ENCODE data around the gene IGFL4.

IGFL4 gene

DNA sequence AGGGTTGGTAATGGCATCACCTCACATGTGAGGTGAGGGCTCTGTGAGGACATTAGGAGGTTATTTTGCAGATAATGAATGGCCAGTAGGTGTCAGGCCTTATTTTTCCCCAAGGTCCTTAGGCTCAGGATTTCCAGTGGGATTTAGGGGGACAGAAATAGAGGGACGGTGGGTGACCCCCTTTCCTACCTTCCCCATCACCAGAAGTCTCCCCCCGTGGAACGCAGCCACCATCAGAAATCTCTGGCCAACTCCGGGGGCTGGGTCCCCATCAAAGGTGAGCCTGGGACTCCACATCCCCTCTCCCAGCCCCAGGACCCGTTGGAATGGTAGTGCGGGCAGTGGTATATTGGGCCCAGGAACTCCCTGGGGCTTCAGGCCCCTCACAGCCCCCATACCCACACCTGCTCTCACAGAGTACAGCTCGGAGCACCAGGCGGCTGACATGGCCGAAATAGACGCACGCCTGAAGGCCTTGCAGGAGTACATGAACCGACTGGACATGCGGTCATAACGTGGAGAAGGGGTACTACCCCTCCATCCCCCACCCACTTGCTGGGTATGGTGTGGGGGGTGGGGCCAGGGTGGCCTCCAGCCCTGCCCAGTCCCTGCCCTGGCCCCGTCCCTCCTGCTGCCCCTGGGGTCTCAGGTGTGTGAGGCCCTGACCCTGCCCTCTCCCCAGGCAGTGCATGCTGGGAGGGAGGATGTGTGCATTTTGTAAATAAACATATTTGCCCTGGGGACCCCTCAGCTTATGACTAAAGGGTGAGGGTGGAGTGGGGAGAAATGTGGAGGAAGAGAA, 22.7 kb downstream of the IGFL4 start:
- H3K4me3 ChIP-seq (replicated peaks in 1 of 2; ENCODE audit: low read depth in 2 of 2, low read length in 2 of 2): no peak overlapping the region
- no peak for DNase-seq (ENCODE audit: low read depth in 2 of 2)
- TF ChIP-seq, protein P1, sequence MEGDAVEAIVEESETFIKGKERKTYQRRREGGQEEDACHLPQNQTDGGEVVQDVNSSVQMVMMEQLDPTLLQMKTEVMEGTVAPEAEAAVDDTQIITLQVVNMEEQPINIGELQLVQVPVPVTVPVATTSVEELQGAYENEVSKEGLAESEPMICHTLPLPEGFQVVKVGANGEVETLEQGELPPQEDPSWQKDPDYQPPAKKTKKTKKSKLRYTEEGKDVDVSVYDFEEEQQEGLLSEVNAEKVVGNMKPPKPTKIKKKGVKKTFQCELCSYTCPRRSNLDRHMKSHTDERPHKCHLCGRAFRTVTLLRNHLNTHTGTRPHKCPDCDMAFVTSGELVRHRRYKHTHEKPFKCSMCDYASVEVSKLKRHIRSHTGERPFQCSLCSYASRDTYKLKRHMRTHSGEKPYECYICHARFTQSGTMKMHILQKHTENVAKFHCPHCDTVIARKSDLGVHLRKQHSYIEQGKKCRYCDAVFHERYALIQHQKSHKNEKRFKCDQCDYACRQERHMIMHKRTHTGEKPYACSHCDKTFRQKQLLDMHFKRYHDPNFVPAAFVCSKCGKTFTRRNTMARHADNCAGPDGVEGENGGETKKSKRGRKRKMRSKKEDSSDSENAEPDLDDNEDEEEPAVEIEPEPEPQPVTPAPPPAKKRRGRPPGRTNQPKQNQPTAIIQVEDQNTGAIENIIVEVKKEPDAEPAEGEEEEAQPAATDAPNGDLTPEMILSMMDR (IDR thresholded peaks at IDR 0.05; ENCODE audit: low read depth, low read length): no peak

DNA sequence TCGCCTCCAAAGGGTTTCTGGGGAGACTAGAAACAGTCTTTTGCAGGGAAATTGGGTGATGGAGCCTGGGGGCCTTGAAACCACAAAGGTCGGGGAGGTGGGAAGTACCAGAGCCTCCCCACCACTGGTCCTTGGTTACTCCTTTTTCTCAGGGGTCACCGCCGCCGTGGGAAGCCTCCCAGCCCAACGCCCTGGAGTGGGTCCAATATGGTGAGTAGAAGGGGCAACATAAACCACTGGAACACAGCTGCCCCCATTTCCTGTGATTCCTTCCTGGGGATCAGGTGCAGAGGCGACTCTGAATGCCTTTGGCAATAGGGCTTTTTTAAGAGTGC, 23.7 kb downstream of the IGFL4 start:
- DNase-seq (ENCODE audit: low read depth in 2 of 2): no peak
- no peak overlapping the region for H3K4me3 ChIP-seq (replicated peaks in 1 of 2; ENCODE audit: low read depth in 2 of 2, low read length in 2 of 2)
- TF ChIP-seq, protein P1 (IDR thresholded peaks at IDR 0.05; ENCODE audit: low read depth, low read length): no peak

DNA sequence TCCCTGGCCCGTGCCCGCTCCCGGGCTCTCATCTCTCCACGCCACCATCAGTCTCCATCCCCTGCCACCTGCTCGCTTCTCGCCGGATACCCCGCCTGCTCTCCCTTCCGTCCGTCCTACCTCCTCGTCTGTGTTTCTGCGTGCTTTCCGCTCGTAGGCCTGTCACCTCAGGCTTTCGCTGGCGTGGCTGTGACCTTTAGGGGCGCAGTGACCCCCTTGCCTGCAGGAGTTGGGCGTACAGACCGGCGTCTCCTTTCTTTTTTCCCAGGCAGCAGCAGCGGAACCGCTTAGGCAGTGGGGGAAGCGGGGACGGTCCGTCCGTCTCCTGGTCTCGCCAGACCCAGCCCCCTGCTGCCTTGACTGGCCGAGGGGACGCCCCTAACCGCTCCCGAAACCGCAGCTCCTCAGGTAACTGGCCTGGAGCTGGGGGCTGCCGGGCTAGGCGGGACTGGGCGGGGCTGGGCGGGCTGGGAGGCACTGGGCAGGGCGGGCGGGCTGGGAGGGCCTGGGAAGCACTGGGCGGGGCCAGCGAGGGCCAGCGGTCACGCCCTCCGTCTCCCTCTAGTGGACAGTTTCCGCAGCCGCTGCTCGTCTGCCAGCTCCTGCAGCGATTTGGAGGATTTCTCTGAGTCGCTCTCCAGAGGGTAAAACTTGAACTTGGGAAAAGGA, 24.2 kb downstream of the IGFL4 start:
- H3K4me3 ChIP-seq (replicated peaks in 1 of 2; ENCODE audit: low read depth in 2 of 2, low read length in 2 of 2): peak overlapping the region; percentile 53 to 59
- peak; percentile 80 to 81 for DNase-seq (ENCODE audit: low read depth in 2 of 2)
- TF ChIP-seq, protein P1 (IDR thresholded peaks at IDR 0.05; ENCODE audit: low read depth, low read length): peak; percentile 82

DNA sequence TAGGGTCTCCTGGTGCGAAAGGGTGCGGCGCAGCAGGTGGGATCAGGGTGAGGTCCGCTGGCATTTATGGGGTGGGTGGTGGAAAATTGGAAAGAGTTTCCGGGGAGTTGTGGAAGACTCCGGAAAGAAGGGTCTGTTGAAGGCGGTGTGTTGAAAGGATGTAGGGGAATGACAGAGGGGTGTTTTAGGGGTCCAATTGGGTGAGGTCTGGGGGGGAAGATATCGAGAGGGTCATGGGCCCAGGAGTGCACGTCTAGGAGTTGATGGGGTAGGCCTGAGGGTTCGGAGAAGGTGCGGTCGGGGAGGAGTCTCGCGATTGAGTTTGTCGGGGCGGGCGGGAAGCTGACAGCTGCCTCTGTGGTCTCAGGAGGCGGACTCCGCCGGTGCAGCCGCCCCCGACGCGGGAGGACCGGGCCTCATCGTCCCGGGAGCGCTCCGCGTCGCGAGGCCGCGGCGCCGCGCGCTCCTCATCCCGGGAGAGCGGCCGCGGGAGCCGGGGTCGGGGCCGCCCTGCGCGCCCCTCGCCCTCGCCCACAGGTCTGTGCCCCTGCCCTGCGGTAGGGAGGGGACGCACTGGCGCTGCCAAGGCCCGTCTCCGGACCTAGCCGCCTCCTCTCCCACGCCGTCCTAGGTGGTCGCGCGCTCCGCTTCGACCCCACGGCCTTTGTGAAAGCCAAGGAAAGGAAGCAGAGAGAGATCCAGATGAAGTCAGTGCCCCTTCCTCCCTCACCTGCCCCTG, 24.9 kb downstream of the IGFL4 start:
- no peak for DNase-seq (ENCODE audit: low read depth in 2 of 2)
- TF ChIP-seq, protein P1 (IDR thresholded peaks at IDR 0.05; ENCODE audit: low read depth, low read length): no peak
- peak overlapping the region; percentile 53 to 59 for H3K4me3 ChIP-seq (replicated peaks in 1 of 2; ENCODE audit: low read depth in 2 of 2, low read length in 2 of 2)

DNA sequence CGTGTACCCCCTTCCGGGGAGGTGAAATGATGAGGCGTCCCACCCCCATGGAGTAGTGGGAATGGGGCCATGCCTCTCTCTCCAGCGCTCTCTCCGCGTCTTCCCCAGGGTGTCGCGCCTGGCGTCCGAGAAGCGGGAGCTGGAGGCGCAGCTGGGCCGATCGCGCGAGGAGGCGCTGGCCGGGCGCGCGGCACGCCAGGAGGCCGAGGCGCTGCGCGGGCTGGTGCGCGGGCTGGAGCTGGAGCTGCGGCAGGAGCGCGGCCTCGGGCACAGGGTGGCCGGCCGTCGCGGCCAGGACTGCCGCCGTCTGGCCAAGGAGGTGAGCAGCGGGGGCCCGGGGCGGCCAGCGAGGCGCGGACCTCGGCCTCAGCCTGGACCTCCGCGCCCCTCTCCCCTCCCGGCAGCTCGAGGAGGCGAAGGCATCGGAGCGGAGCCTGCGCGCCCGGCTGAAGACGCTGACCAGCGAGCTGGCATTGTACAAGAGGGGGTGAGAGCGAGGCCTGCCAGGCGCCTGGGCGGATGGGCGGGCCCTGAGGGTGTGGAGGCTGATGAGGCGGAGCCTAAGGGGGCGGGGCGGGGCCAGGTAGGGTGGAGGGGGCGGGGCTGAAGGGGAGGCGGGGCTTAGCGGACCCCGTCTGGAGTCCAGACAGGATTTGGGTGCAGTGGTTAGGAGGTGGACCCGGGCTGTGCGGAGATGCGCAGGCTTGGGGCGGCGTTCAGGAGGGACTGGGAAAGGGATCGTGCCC, 25.7 kb downstream of the IGFL4 start:
- TF ChIP-seq, protein P1 (IDR thresholded peaks at IDR 0.05; ENCODE audit: low read depth, low read length): no peak
- DNase-seq (ENCODE audit: low read depth in 2 of 2): peak in 1 of 2 donors; percentile 48
- peak overlapping the region in 1 of 2 donors; percentile 23 for H3K4me3 ChIP-seq (replicated peaks in 1 of 2; ENCODE audit: low read depth in 2 of 2, low read length in 2 of 2)

DNA sequence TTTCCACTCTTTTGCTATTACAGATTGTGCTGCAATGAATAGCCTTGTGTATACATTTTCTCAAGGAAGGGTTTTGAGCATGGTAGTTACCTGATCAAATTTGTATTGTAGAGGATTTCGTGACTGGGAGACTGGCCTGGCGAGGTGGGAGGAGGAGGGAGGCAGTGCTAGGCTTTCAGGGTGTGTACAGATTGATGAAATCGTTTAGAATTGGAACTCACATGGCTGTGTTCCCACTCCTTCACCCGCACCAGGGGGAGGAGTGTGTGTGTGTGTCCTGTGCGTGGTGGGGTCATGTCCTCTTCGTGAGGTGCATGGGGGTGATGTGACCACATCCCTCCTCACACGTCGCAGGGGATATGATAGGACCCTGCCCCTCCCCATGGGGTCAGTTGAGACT, 26.3 kb downstream of the IGFL4 start:
- TF ChIP-seq, protein P1 (IDR thresholded peaks at IDR 0.05; ENCODE audit: low read depth, low read length): no peak
- H3K4me3 ChIP-seq (replicated peaks in 1 of 2; ENCODE audit: low read depth in 2 of 2, low read length in 2 of 2): no peak overlapping the region
- DNase-seq (ENCODE audit: low read depth in 2 of 2): no peak

Data from cardiac fibroblast (primary cell).